PC-3 (cell line): ENCODE data around the gene SNX27. TPM values are rescaled to one million over a fixed set of nuclear protein-coding genes. Genes with fewer than 3 reads are reported as not detected.

Source experiments
- ATAC-seq: fragments of 200-7000 bp; cut with Tn5 transposase; 2 replicates; pipeline ENCODE4 v1.9.1; 2020; ENCODE audit warnings: mild to moderate bottlenecking, moderate library complexity
- BruUV-seq: library from RNA; stranded (reverse); fragments of 400-500 nt; replicated peaks from 2 replicates; lab custom pipeline; 2021; lab: Mats Ljungman, UMichigan
- CTCF ChIA-PET: fragments of 300-600 bp; sonication (Branson Sonifier 250); formaldehyde crosslinking; loops from one replicate; lab custom pipeline; 2022; ENCODE audit warnings: antibody characterized with exemption; lab: Charles Lee
- POLR2A ChIA-PET: fragments of 300-600 bp; sonication (Branson Sonifier 250); formaldehyde crosslinking; loops from one replicate; lab custom pipeline; 2022; ENCODE audit warnings: antibody characterized with exemption; ENCODE audit not compliant: unreplicated experiment; lab: Charles Lee
- DNase-seq: peaks from one replicate; pipeline ENCODE4 v3.0.0-alpha.2; 2015
- H2AFZ ChIP-seq: fragments of 300-600 bp; sonication (generic); 2 replicates; pipeline ENCODE4 v1.6.0; 2016; ENCODE audit warnings: antibody characterized with exemption, low read length
- H3F3A ChIP-seq: fragments of 300-600 bp; sonication (generic); one replicate; pipeline ENCODE4 v1.6.0; 2017; ENCODE audit warnings: antibody characterized with exemption, low read length, control low read depth, mild to moderate bottlenecking; ENCODE audit not compliant: unreplicated experiment
- H3K27ac ChIP-seq: fragments of 300-600 bp; sonication (generic); 2 replicates; pipeline ENCODE4 v1.5.1; 2016; ENCODE audit warnings: mild to moderate bottlenecking, low read length
- H3K27me3 ChIP-seq: fragments of 300-600 bp; sonication (generic); 2 replicates; pipeline ENCODE4 v1.6.1; 2016; ENCODE audit warnings: low read length, mixed read lengths
- H3K36me3 ChIP-seq: fragments of 300-600 bp; sonication (generic); 2 replicates; pipeline ENCODE4 v1.6.1; 2016; ENCODE audit warnings: low read depth, mixed run types, low read length, mixed read lengths
- H3K4me1 ChIP-seq: fragments of 300-600 bp; sonication (generic); 2 replicates; pipeline ENCODE4 v1.5.1; 2016; ENCODE audit warnings: low read length; ENCODE audit not compliant: insufficient read depth
- H3K4me2 ChIP-seq: fragments of 300-600 bp; sonication (generic); 2 replicates; pipeline ENCODE4 v1.6.0; 2016; ENCODE audit warnings: low read length
- H3K4me3 ChIP-seq: fragments of 300-600 bp; sonication (generic); 2 replicates; pipeline ENCODE4 v1.5.1; 2016; ENCODE audit warnings: mild to moderate bottlenecking, low read length, mixed read lengths
- H3K79me2 ChIP-seq: fragments of 300-600 bp; sonication (generic); 2 replicates; pipeline ENCODE4 v1.6.1; 2017; ENCODE audit warnings: low read length, mixed read lengths
- H3K9ac ChIP-seq: fragments of 300-600 bp; sonication (generic); 2 replicates; pipeline ENCODE4 v1.6.0; 2016; ENCODE audit warnings: mild to moderate bottlenecking, low read length
- H3K9me2 ChIP-seq: fragments of 300-600 bp; sonication (generic); replicated peaks from 2 replicates; pipeline ENCODE4 v1.6.1; 2016; ENCODE audit warnings: mixed run types, low read length, mixed read lengths
- H3K9me3 ChIP-seq: fragments of 300-600 bp; sonication (generic); 2 replicates; pipeline ENCODE4 v1.6.1; 2016; ENCODE audit warnings: low read length, mixed read lengths
- H4K20me1 ChIP-seq: fragments of 300-600 bp; sonication (generic); 2 replicates; pipeline ENCODE4 v1.6.1; 2016; ENCODE audit warnings: low read length, mixed read lengths
- EZH2 ChIP-seq: fragments of 300-600 bp; sonication (generic); IDR thresholded peaks from one replicate; pipeline ENCODE4 v1.6.1; 2017; ENCODE audit warnings: antibody characterized with exemption, mild to moderate bottlenecking, low read length; ENCODE audit not compliant: unreplicated experiment
- EZH2phosphoT487 ChIP-seq: fragments of 300-600 bp; sonication (generic); IDR thresholded peaks from 2 replicates; pipeline ENCODE4 v1.6.1; 2018; ENCODE audit warnings: mild to moderate bottlenecking, antibody characterized with exemption, low read length, borderline replicate concordance
- intact Hi-C: fragments of 100-400 bp; cut with micrococcal nuclease; formaldehyde crosslinking; loops from 2 replicates; pipeline ENCODE4 v1.9.0; 2023
- total RNA-seq: library from RNA; depleted of rRNA; stranded (reverse); fragments of >200 nt; gene quantifications from 2 replicates; pipeline ENCODE4 v1.2.3, GENCODE V29; 2014
- TF ChIP-seq, protein P1 (sequence below): fragments of 300-600 bp; sonication (generic); conservative IDR thresholded peaks from 2 replicates; pipeline ENCODE4 v1.5.1; 2017; ENCODE audit warnings: antibody characterized with exemption, low read depth, mild to moderate bottlenecking, low read length

The SNX27 gene
- total RNA-seq, 1 experiment from 2014 or later: 25.1 TPM

DNA sequence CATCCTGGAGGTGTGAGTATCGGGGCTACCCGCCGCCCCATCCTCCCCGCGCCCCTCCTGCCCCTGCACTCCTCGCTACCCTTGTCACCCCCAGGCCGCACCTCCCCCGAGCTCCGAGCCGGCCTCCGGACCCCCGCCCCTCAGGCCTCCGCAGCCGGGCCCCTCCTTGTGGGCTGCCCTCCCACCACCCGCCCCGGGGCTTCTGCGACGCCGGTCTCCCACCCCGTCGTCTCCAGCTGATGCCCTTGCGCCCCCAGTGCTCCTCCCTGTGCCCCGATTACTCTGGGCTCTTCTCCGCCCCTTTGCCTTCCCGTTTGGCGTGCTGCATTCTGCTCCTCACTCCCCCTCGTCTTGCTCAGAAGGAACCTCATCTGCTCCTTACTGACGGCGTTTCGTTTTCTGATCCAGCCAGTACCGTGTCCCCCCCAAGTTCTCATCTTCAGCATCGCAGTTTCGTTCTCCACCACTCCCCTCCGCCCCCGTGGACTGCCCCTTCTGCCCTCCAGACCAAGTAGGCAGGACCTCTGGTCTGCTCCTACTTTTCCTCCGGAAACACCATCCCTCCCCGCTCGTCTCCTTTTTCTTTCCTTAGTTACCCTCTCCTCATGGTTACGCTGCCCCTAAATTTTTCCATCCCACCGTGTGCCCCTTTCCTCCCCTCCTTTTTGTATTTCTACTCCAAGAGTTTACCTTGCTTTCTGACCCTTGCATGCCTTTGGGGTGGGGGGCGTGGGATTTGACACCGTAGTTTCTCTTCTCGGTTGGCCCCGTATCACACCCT lies 841 bp downstream of the SNX27 start:
- Histone ChIP-seq H3K9ac (peak overlapping the region; percentile 83), H3F3A (peaks cover 9% of the 10 kb centered on the region), H3K4me1 (peaks cover 49% of the 10 kb centered on the region), H3K79me2 (peaks cover 50% of the 10 kb centered on the region), H3K4me3 (peak overlapping the region; percentile 87), H3K36me3 (no peaks in the 10 kb centered on the region), H3K9me2 (no peaks in the 10 kb centered on the region), H3K9me3 (no peaks in the 10 kb centered on the region), H3K27ac (no peak overlapping the region), H2AFZ (peak overlapping the region; percentile 95), H3K27me3 (no peaks in the 10 kb centered on the region), H3K4me2 (peak overlapping the region; percentile 89), H4K20me1 (peaks cover 3% of the 10 kb centered on the region; the same call in 1 of the 2 replicates)
- ATAC-seq (peak; percentile 9), DNase-seq (no peak)
- CTCF ChIA-PET: interaction anchor here (0.6 kb wide), 1 partner anchor 312 kb away, joined by 5 read pairs; no protein-coding TSS in a partner anchor
- POLR2A ChIA-PET: interaction anchor here (0.6 kb wide), 1 partner anchor 65 kb away, joined by 5 read pairs; no protein-coding TSS in a partner anchor
- BruUV-seq: no TSS peak
- intact Hi-C loops: loop anchor here (2.0 to 10.0 kb wide), 3 partner anchors 18 to 382 kb away; partner anchors contain the start of genes C2CD4D, RORC and S100A10
- TF ChIP-seq EZH2: no peak
- no peak for TF ChIP-seq EZH2phosphoT487
- TF ChIP-seq, protein P1, sequence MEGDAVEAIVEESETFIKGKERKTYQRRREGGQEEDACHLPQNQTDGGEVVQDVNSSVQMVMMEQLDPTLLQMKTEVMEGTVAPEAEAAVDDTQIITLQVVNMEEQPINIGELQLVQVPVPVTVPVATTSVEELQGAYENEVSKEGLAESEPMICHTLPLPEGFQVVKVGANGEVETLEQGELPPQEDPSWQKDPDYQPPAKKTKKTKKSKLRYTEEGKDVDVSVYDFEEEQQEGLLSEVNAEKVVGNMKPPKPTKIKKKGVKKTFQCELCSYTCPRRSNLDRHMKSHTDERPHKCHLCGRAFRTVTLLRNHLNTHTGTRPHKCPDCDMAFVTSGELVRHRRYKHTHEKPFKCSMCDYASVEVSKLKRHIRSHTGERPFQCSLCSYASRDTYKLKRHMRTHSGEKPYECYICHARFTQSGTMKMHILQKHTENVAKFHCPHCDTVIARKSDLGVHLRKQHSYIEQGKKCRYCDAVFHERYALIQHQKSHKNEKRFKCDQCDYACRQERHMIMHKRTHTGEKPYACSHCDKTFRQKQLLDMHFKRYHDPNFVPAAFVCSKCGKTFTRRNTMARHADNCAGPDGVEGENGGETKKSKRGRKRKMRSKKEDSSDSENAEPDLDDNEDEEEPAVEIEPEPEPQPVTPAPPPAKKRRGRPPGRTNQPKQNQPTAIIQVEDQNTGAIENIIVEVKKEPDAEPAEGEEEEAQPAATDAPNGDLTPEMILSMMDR: no peak

DNA sequence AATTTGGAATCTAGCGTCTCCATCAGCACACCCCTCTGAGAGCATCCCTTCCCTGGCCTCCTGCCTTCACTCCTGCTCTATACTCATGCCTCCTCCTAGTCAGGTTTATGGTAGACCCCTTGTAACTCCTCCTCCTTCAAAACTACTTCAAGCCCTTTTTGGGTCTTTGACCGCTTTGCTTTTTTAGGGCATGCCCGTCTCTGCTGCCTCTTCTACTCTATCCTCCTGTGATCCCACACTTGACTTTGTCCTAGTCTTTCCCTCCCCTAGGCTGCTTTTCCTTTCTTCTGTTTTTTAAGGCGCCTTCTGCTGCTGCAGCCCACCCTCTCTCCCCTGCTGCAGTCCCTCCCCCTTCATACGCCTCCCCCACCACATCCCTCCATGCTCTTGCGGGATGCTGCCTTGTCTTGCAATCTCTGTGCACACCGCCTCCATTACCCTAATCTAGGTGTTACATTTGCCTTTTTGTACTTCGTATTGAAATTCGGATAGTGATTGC lies 1.5 kb downstream of the SNX27 start:
- intact Hi-C loops: loop anchor here (2.0 to 10.0 kb wide), 3 partner anchors 19 to 381 kb away; partner anchors contain the start of genes C2CD4D, RORC and S100A10
- Histone ChIP-seq H3K36me3 (no peaks in the 10 kb centered on the region), H2AFZ (peak overlapping the region; percentile 95), H3K27ac (no peak overlapping the region), H3K4me3 (peak overlapping the region; percentile 87), H4K20me1 (peaks cover 3% of the 10 kb centered on the region; the same call in 1 of the 2 replicates), H3K9ac (peak overlapping the region; percentile 83), H3K79me2 (peaks cover 56% of the 10 kb centered on the region), H3K27me3 (no peaks in the 10 kb centered on the region), H3K9me3 (no peaks in the 10 kb centered on the region), H3K4me1 (peaks cover 50% of the 10 kb centered on the region), H3K4me2 (peak overlapping the region; percentile 89), H3K9me2 (no peaks in the 10 kb centered on the region), H3F3A (peaks cover 9% of the 10 kb centered on the region)
- CTCF ChIA-PET: no interaction called here
- TSS peak; percentile 17 for BruUV-seq
- DNase-seq: no peak
- TF ChIP-seq, protein P1: no peak
- TF ChIP-seq EZH2phosphoT487 (no peak), EZH2 (no peak)
- POLR2A ChIA-PET: no interaction called here
- no peak for ATAC-seq
